H1 (cell line): Measurements from ENCODE around the gene TNFRSF18. TPM values are rescaled to one million over a fixed set of nuclear protein-coding genes. Genes with fewer than 3 reads are reported as not detected.

ENCODE experiments used
- CTCF ChIA-PET: fragments of 300-600 bp; sonication (Branson Sonifier 250); formaldehyde crosslinking; loops from one replicate; lab custom pipeline; 2021; ENCODE audit not compliant: partially characterized antibody; lab: Charles Lee
- POLR2A ChIA-PET: fragments of 300-600 bp; sonication (Branson Sonifier 250); formaldehyde crosslinking; loops from one replicate; lab custom pipeline; 2021; ENCODE audit warnings: inconsistent platforms; ENCODE audit not compliant: partially characterized antibody; lab: Charles Lee
- DNase-seq, 2 experiments: peaks; one replicate each; pipeline versions ENCODE4 v3.0.0 to v3.0.0-alpha.2; 2010 to 2022; ENCODE audit warnings: low spot score in 2 of 2, low read depth in 1 of 2, mixed read lengths in 1 of 2
- FAIRE-seq: peaks from 2 replicates; lab custom pipeline; 2011; peaks lifted over from hg19 to GRCh38; lab: Jason Lieb, UNC
- H2AFZ ChIP-seq: 2 replicates; pipeline ENCODE4 v1.8.1; 2012; ENCODE audit warnings: low read length, inconsistent platforms
- H2AK5ac ChIP-seq: 2 replicates; pipeline ENCODE4 v1.6.1; 2013; ENCODE audit warnings: low read depth, low read length
- H2BK120ac ChIP-seq: replicated peaks from 2 replicates; pipeline ENCODE3; 2013; ENCODE audit warnings: low read depth, low read length, inconsistent platforms
- H2BK12ac ChIP-seq: 2 replicates; pipeline ENCODE4 v1.6.1; 2013; ENCODE audit warnings: low read depth, low read length
- H2BK15ac ChIP-seq: 2 replicates; pipeline ENCODE4 v1.6.1; 2013; ENCODE audit warnings: low read length
- H2BK20ac ChIP-seq: 2 replicates; pipeline ENCODE4 v1.6.1; 2013; ENCODE audit warnings: low read length
- H2BK5ac ChIP-seq: 2 replicates; pipeline ENCODE4 v1.6.1; 2013; ENCODE audit warnings: low read depth, low read length
- H3K14ac ChIP-seq: 2 replicates; pipeline ENCODE4 v1.6.1; 2013; ENCODE audit warnings: inconsistent platforms; ENCODE audit not compliant: insufficient read length
- H3K18ac ChIP-seq: 2 replicates; pipeline ENCODE4 v1.6.1; 2013; ENCODE audit warnings: low read length; ENCODE audit errors: extremely low read depth
- H3K23ac ChIP-seq: 2 replicates; pipeline ENCODE4 v1.6.1; 2013; ENCODE audit warnings: inconsistent platforms; ENCODE audit not compliant: insufficient read length
- H3K23me2 ChIP-seq: 2 replicates; pipeline ENCODE4 v1.6.1; 2013; ENCODE audit warnings: low read depth, low read length
- H3K27ac ChIP-seq: 2 replicates; pipeline ENCODE4 v1.6.1; 2011; ENCODE audit warnings: low read depth, low read length, inconsistent platforms
- H3K27me3 ChIP-seq, 4 experiments: replicated peaks in 1 of 4; 1 replicate in 1 of 4; 2 replicates in 3 of 4; pipeline versions ENCODE4 v1.6.1 to v1.8.1; 2011 to 2013; ENCODE audit warnings: low read length in 3 of 4, mild to moderate bottlenecking in 3 of 4, inconsistent platforms in 2 of 4, mixed read lengths in 2 of 4, moderate library complexity in 1 of 4; ENCODE audit not compliant: control insufficient read depth in 3 of 4, insufficient read depth in 3 of 4; ENCODE audit errors: extremely low read depth in 1 of 4
- H3K36me3 ChIP-seq, 4 experiments: 2 replicates each; pipeline versions ENCODE4 v1.6.1 to v1.8.1; 2011 to 2013; ENCODE audit warnings: mild to moderate bottlenecking in 4 of 4, low read length in 3 of 4, moderate library complexity in 2 of 4, control low read depth in 1 of 4, inconsistent platforms in 1 of 4; ENCODE audit not compliant: insufficient read depth in 4 of 4, control insufficient read depth in 2 of 4
- H3K4ac ChIP-seq: replicated peaks from 2 replicates; pipeline ENCODE3; 2013; ENCODE audit warnings: low read length, low read depth, mixed read lengths, inconsistent platforms; ENCODE audit not compliant: insufficient read length
- H3K4me1 ChIP-seq, 4 experiments: replicated peaks in 1 of 4; 1 replicate in 1 of 4; 2 replicates in 3 of 4; pipeline versions ENCODE4 v1.6.1 to v1.8.1; 2011 to 2013; ENCODE audit warnings: low read length in 3 of 4, inconsistent platforms in 2 of 4, mixed read lengths in 1 of 4; ENCODE audit not compliant: insufficient read depth in 4 of 4, control insufficient read depth in 3 of 4
- H3K4me2 ChIP-seq, 2 experiments: 2 replicates each; pipeline versions ENCODE4 v1.6.1 to v1.8.1; 2011 to 2013; ENCODE audit warnings: low read depth in 2 of 2, low read length in 2 of 2, control low read depth in 1 of 2, inconsistent platforms in 1 of 2, mild to moderate bottlenecking in 1 of 2; ENCODE audit not compliant: insufficient read depth in 1 of 2
- H3K4me3 ChIP-seq, 4 experiments: fragments of 200-600, 300-600 bp in 1 of 4; sonication (generic), shearing (Covaris generic), sonication (Bioruptor Twin) in 1 of 4; 2 replicates each; pipeline versions ENCODE4 v1.5.1 to v1.8.1; 2011 to 2016; ENCODE audit warnings: low read length in 4 of 4, low read depth in 3 of 4, control low read depth in 2 of 4, inconsistent platforms in 2 of 4, mild to moderate bottlenecking in 2 of 4, mixed read lengths in 1 of 4, moderate library complexity in 1 of 4; ENCODE audit not compliant: insufficient read depth in 2 of 4; ENCODE audit errors: extremely low read depth in 1 of 4
- H3K56ac ChIP-seq: replicated peaks from 2 replicates; pipeline ENCODE3; 2013; ENCODE audit warnings: low read depth, mild to moderate bottlenecking, mixed read lengths, low read length, inconsistent platforms; ENCODE audit not compliant: insufficient read length
- H3K79me1 ChIP-seq: 2 replicates; pipeline ENCODE4 v1.6.1; 2013; ENCODE audit warnings: low read depth, low read length, control low read depth
- H3K79me2 ChIP-seq, 2 experiments: 2 replicates each; pipeline versions ENCODE4 v1.6.1 to v1.8.1; 2012 to 2013; ENCODE audit warnings: low read length in 2 of 2, mild to moderate bottlenecking in 2 of 2, inconsistent platforms in 1 of 2; ENCODE audit not compliant: insufficient read depth in 2 of 2, control insufficient read depth in 1 of 2
- H3K9ac ChIP-seq, 4 experiments: replicated peaks in 1 of 4; 1 replicate in 1 of 4; 2 replicates in 3 of 4; pipeline versions ENCODE4 v1.6.1 to v1.8.1; 2011 to 2013; ENCODE audit warnings: low read depth in 3 of 4, low read length in 3 of 4, control low read depth in 2 of 4, mild to moderate bottlenecking in 2 of 4, moderate library complexity in 2 of 4, inconsistent platforms in 1 of 4; ENCODE audit errors: extremely low read depth in 1 of 4
- H3K9me3 ChIP-seq, 2 experiments: 2 replicates each; pipeline versions ENCODE4 v1.6.1 to v1.8.1; 2012 to 2013; ENCODE audit warnings: mild to moderate bottlenecking in 2 of 2, moderate library complexity in 2 of 2, control low read depth in 1 of 2, inconsistent platforms in 1 of 2, low read depth in 1 of 2, low read length in 1 of 2, mixed read lengths in 1 of 2; ENCODE audit not compliant: insufficient read depth in 2 of 2
- H4K20me1 ChIP-seq, 2 experiments: replicated peaks in 1 of 2; 2 replicates each; pipeline versions ENCODE3 to v1.8.1; 2011 to 2013; ENCODE audit warnings: inconsistent platforms in 2 of 2, low read length in 2 of 2, mild to moderate bottlenecking in 1 of 2; ENCODE audit not compliant: insufficient read depth in 2 of 2, control insufficient read depth in 1 of 2
- H4K5ac ChIP-seq: 2 replicates; pipeline ENCODE4 v1.6.1; 2013; ENCODE audit warnings: low read length, low read depth, mixed read lengths, inconsistent platforms; ENCODE audit not compliant: insufficient read length
- H4K8ac ChIP-seq: 2 replicates; pipeline ENCODE4 v1.8.0; 2013; ENCODE audit warnings: mild to moderate bottlenecking, moderate library complexity, low read length, inconsistent platforms; ENCODE audit not compliant: insufficient read depth; ENCODE audit errors: extremely low read depth
- H4K91ac ChIP-seq: replicated peaks from 2 replicates; pipeline ENCODE3; 2013; ENCODE audit warnings: low read length, mixed read lengths, inconsistent platforms; ENCODE audit not compliant: insufficient read length
- GABPA ChIP-seq: IDR thresholded peaks from 2 replicates; pipeline ENCODE4 v1.6.1; 2011; ENCODE audit warnings: mild to moderate bottlenecking, low read length, moderate library complexity, borderline replicate concordance; ENCODE audit not compliant: insufficient read depth
- GTF2F1 ChIP-seq: IDR thresholded peaks from 2 replicates; pipeline ENCODE4 v1.6.1; 2012; ENCODE audit warnings: low read depth, low read length, improper control_type of control experiment, borderline replicate concordance
- HDAC6 ChIP-seq: IDR thresholded peaks from one replicate; pipeline ENCODE4 v1.7.1; 2012; ENCODE audit warnings: low read depth, mild to moderate bottlenecking, inconsistent platforms, low read length, moderate library complexity
- TAF1 ChIP-seq: IDR thresholded peaks from 2 replicates; pipeline ENCODE4 v1.6.1; 2011; ENCODE audit warnings: mild to moderate bottlenecking, low read depth, low read length
- TEAD4 ChIP-seq: IDR thresholded peaks from 2 replicates; pipeline ENCODE4 v1.6.1; 2012; ENCODE audit warnings: low read depth, low read length, inconsistent platforms, mixed read lengths
- WGBS, 2 experiments: shearing (Covaris generic) in 1 of 2; methylation state at CpG; one replicate each; pipeline versions ENCODE4 v1.1.6 to v1.1.7; 2013 to 2015; ENCODE audit warnings: low lambda C conversion rate in 2 of 2, mixed read lengths in 2 of 2, inconsistent platforms in 1 of 2, low coverage in 1 of 2, missing lambda C conversion rate in 1 of 2; ENCODE audit not compliant: insufficient replicate concordance in 2 of 2, insufficient coverage in 1 of 2, insufficient read length in 1 of 2; ENCODE audit errors: extremely low coverage in 1 of 2, missing lambda C conversion rate in 1 of 2; 5-methylcytosine and 5-hydroxymethylcytosine counted together
- polyA plus RNA-seq, 7 experiments: library from polyadenylated mRNA; depleted of rRNA in 3 of 7; stranded (reverse) in 5 of 7; unstranded in 2 of 7; fragments of >200 nt in 5 of 7; fragments of 200-250 nt in 2 of 7; gene quantifications; 1 replicate in 5 of 7; 2 replicates in 1 of 7; 4 replicates in 1 of 7; pipeline versions ENCODE4 v1.2.1 to v1.2.3, GENCODE V29; 2011 to 2013; ENCODE audit warnings: missing spikeins in 2 of 7, mixed read lengths in 2 of 7
- total RNA-seq: library from RNA; stranded (reverse); fragmentation: NEBNext Ultra II Directional; extraction: Animal tissue kit (Norgen Biotek cat#: 25700); gene quantifications from 2 replicates; pipeline ENCODE4 v1.2.1, GENCODE V29; 2021

The TNFRSF18 gene
- total and polyA plus RNA-seq, 2 of the 8 experiments (the other 6 are each of a cell fraction or from before 2014, with no cell fraction given): 1.5 to 2.5 TPM

DNA sequence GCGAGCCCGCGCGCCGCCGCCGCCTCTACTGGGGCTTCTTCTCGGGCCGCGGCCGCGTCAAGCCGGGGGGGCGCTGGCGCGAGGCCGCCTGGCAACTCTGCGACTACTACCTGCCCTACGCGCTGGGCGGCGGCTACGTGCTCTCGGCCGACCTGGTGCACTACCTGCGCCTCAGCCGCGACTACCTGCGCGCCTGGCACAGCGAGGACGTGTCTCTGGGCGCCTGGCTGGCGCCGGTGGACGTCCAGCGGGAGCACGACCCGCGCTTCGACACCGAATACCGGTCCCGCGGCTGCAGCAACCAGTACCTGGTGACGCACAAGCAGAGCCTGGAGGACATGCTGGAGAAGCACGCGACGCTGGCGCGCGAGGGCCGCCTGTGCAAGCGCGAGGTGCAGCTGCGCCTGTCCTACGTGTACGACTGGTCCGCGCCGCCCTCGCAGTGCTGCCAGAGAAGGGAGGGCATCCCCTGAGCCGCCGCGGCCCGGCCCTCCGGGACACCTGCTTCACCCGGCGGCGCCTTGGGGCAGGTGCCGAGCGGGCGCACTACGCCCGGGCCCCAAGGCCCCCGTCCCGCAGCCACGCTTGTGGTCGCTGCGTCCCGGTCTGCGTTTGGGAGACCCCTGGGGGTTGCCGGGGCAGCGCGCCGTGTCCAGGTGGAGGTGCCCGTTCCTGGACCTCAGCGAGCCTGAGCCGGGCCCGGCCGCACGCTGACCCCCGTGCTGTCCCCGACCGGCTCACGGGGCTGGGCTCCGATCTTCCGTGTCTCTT is 26.6 kb upstream of the TNFRSF18 start:
- no peak for FAIRE-seq
- peak overlapping the region; percentile 25 to 63; a peak in 2 of 4 replicates for H3K4me2 ChIP-seq
- ChIA-PET POLR2A (interaction anchor here (1.0 to 2.1 kb wide), 3 partner anchors 14 to 23 kb away, joined by 3 to 7 read pairs (median 6); partner anchors contain the start of gene C1QTNF12), CTCF (interaction anchor here (1.1 kb wide), 1 partner anchor 63 kb away, joined by 3 read pairs; no protein-coding TSS in a partner anchor)
- no peak for TF ChIP-seq HDAC6
- TF ChIP-seq GTF2F1: no peak
- no peak for TF ChIP-seq TEAD4
- TF ChIP-seq GABPA: peak; percentile 13; the same call in 1 of the 2 replicates
- no peak for TF ChIP-seq TAF1
- WGBS, 2 experiments: 95% methylated on average over 57 of the region's 98 CpGs; no CpG with 5 or more reads in 1 of the 2 experiments
- peak overlapping the region; percentile 25; the same call in 1 of the 2 replicates for H2AK5ac ChIP-seq
- 0 out of 2 replicates have a peak overlapping the region, but pooled peaks have one; percentile 17 for H2BK12ac ChIP-seq
- peaks cover 0 to 9% of the 10 kb centered on the region in 2 experiments; a peak in 2 of 4 replicates for H3K9me3 ChIP-seq
- H3K4ac ChIP-seq: peak overlapping the region; percentile 91
- peaks cover 2 to 15% (median 4%) of the 10 kb centered on the region in 4 experiments; a peak in 4 of 8 replicates for H3K36me3 ChIP-seq
- peak overlapping the region in 1 of 4 experiments; percentile 59; a peak in 2 of 7 replicates for H3K9ac ChIP-seq
- peaks cover 0 to 12% (median under 1%) of the 10 kb centered on the region in 4 experiments; a peak in 4 of 7 replicates for H3K4me1 ChIP-seq
- H4K5ac ChIP-seq: no peak overlapping the region
- no peak overlapping the region for H2BK15ac ChIP-seq
- no peak overlapping the region for H2AFZ ChIP-seq
- H3K56ac ChIP-seq: no peak overlapping the region
- peak overlapping the region; percentile 57; the same call in 1 of the 2 replicates for H4K8ac ChIP-seq
- no peak overlapping the region for H4K91ac ChIP-seq
- no peak overlapping the region for H2BK20ac ChIP-seq
- H3K14ac ChIP-seq: no peak overlapping the region
- peaks cover 7% of the 10 kb centered on the region for H3K23me2 ChIP-seq
- peak overlapping the region; percentile 6 to 46 (median 18); a peak in 5 of 8 replicates for H3K4me3 ChIP-seq
- no peaks in the 10 kb centered on the region; a peak in 1 of 7 replicates for H3K27me3 ChIP-seq
- no peak for DNase-seq
- H2BK5ac ChIP-seq: no peak overlapping the region
- peaks cover 2 to 21% of the 10 kb centered on the region in 2 experiments for H4K20me1 ChIP-seq
- no peak overlapping the region for H3K27ac ChIP-seq
- no peak overlapping the region for H3K23ac ChIP-seq
- H3K79me1 ChIP-seq: peaks cover 33% of the 10 kb centered on the region
- no peak overlapping the region for H3K18ac ChIP-seq
- no peak overlapping the region for H2BK120ac ChIP-seq
- H3K79me2 ChIP-seq: peaks cover 6 to 34% of the 10 kb centered on the region in 2 experiments; a peak in 3 of 4 replicates
